ENCODE data around the gene RBM43.

Gene RBM43

GRCh38 chr2:151251012-151251411, 10.7 kb downstream of the RBM43 start:
- ChIA-PET CTCF (interaction anchor here (1.0 to 1.2 kb wide), 2 partner anchors 11 to 12 kb away, joined by 3 to 4 read pairs; no protein-coding TSS in a partner anchor), POLR2A (no interaction called here)
- TF ChIP-seq ZNF600 (tag by site-specific recombination; IDR thresholded peaks at IDR 0.05) (no peak), ZNF514 (tag by site-specific recombination; IDR thresholded peaks at IDR 0.05) (no peak), ZNF529 (tag by site-specific recombination; IDR thresholded peaks at IDR 0.05; ENCODE audit: insufficient replicate concordance) (no peak), ZNF132 (tag by site-specific recombination; IDR thresholded peaks at IDR 0.05; ENCODE audit: borderline replicate concordance) (no peak), ZNF610 (tag by site-specific recombination; IDR thresholded peaks at IDR 0.05; ENCODE audit: borderline replicate concordance) (no peak), ZNF510 (tag by site-specific recombination; IDR thresholded peaks at IDR 0.05; ENCODE audit: insufficient replicate concordance) (no peak), RBAK (tag by site-specific recombination; IDR thresholded peaks at IDR 0.05) (no peak), ZIC2 (tag by site-specific recombination; IDR thresholded peaks at IDR 0.05) (no peak), ZNF658 (tag by site-specific recombination; IDR thresholded peaks at IDR 0.05) (no peak)
- H3K36me3 ChIP-seq (ENCODE audit: control insufficient read depth in 2 of 2, insufficient read depth in 1 of 2, low read length in 2 of 2) = peaks cover 0 to 20% of the 10 kb centered on the region in 2 experiments; a peak in 1 of 3 replicates
- no peaks in the 10 kb centered on the region for H3K4me1 ChIP-seq (ENCODE audit: control insufficient read depth, insufficient read depth, low read length)
- no peak overlapping the region for H3K4me3 ChIP-seq (ENCODE audit: low read depth, low read length)
- no peak overlapping the region for H3K27ac ChIP-seq (ENCODE audit: extremely low read depth, low read depth, low read length)
- no peaks in the 10 kb centered on the region for H3K9me3 ChIP-seq (ENCODE audit: control insufficient read depth, insufficient read depth, low read depth, low read length)

GRCh38 chr2:151247432-151247831, 14.2 kb downstream of the RBM43 start:
- Histone ChIP-seq H3K27ac (ENCODE audit: extremely low read depth, low read depth, low read length) (no peak overlapping the region), H3K4me3 (ENCODE audit: low read depth, low read length) (no peak overlapping the region), H3K9me3 (ENCODE audit: control insufficient read depth, insufficient read depth, low read depth, low read length) (no peaks in the 10 kb centered on the region), H3K4me1 (ENCODE audit: control insufficient read depth, insufficient read depth, low read length) (no peaks in the 10 kb centered on the region), H3K36me3 (ENCODE audit: control insufficient read depth in 2 of 2, insufficient read depth in 1 of 2, low read length in 2 of 2) (peaks cover 0 to 12% of the 10 kb centered on the region in 2 experiments; a peak in 1 of 3 replicates)
- ChIA-PET CTCF (interaction anchor here (0.7 to 1.0 kb wide), 2 partner anchors 42 to 699 kb away, joined by 3 read pairs; partner anchors contain the start of gene NMI), POLR2A (no interaction called here)
- TF ChIP-seq ZNF169 (tag by site-specific recombination; IDR thresholded peaks at IDR 0.05) (no peak), ZNF112 (tag by site-specific recombination; IDR thresholded peaks at IDR 0.05) (no peak), SETDB1 (IDR thresholded peaks at IDR 0.05; ENCODE audit: insufficient read length, low read length) (peak; percentile 92), ZNF155 (tag by site-specific recombination; IDR thresholded peaks at IDR 0.05) (no peak), ZNF514 (tag by site-specific recombination; IDR thresholded peaks at IDR 0.05) (no peak), ZNF654 (tag by site-specific recombination; IDR thresholded peaks at IDR 0.05; ENCODE audit: low read depth) (no peak), ZNF626 (tag by site-specific recombination; IDR thresholded peaks at IDR 0.05) (0 out of 2 replicates have a peak, but pooled peaks have one; percentile 55)

- CTCF ChIA-PET = no interaction called here
- H3K4me1 ChIP-seq (ENCODE audit: control insufficient read depth, insufficient read depth, low read length) = no peaks in the 10 kb centered on the region
- POLR2A ChIA-PET = no interaction called here
Measured at GRCh38 chr2:151246152-151246551, 15.5 kb downstream of the RBM43 start.

More at GRCh38 chr2:151246152-151246551, 15.5 kb downstream of the RBM43 start:
- H3K4me3 ChIP-seq (ENCODE audit: low read depth, low read length) = no peak overlapping the region
- TF ChIP-seq PATZ1 (tag by site-specific recombination; IDR thresholded peaks at IDR 0.05) (no peak), ZNF473 (tag by site-specific recombination; IDR thresholded peaks at IDR 0.05) (no peak)
- H3K36me3 ChIP-seq (ENCODE audit: control insufficient read depth in 2 of 2, insufficient read depth in 1 of 2, low read length in 2 of 2) = peaks cover 0 to 12% of the 10 kb centered on the region in 2 experiments; a peak in 1 of 3 replicates
- no peaks in the 10 kb centered on the region for H3K9me3 ChIP-seq (ENCODE audit: control insufficient read depth, insufficient read depth, low read depth, low read length)
- H3K27ac ChIP-seq (ENCODE audit: extremely low read depth, low read depth, low read length) = no peak overlapping the region

Data from HEK293 (cell line).